Neutrophil (primary cell): ENCODE data around the gene STARD5.

Experiments used
- H3K27ac ChIP-seq: fragments of 200-600 bp; sonication (generic); 2 replicates; pipeline ENCODE4 v1.5.1; 2016; ENCODE audit warnings: mild to moderate bottlenecking, moderate library complexity
- H3K27me3 ChIP-seq: fragments of 200-600 bp; sonication (generic); 2 replicates; pipeline ENCODE4 v1.6.0; 2016; ENCODE audit warnings: mild to moderate bottlenecking
- H3K36me3 ChIP-seq: fragments of 200-600 bp; sonication (generic); 2 replicates; pipeline ENCODE4 v1.5.1; 2017
- H3K4me1 ChIP-seq, 2 experiments: fragments of 200-600 bp in 1 of 2; sonication (generic) in 1 of 2; 1 replicate in 1 of 2; 2 replicates in 1 of 2; pipeline versions ENCODE4 v1.5.1 to v1.6.1; 2013 to 2016; ENCODE audit warnings: low read depth in 1 of 2, low read length in 1 of 2, mild to moderate bottlenecking in 1 of 2, moderate library complexity in 1 of 2; ENCODE audit not compliant: control insufficient read depth in 1 of 2, insufficient read depth in 1 of 2
- H3K4me3 ChIP-seq, 2 experiments: fragments of 200-600 bp in 1 of 2; sonication (generic) in 1 of 2; 1 replicate in 1 of 2; 2 replicates in 1 of 2; pipeline ENCODE4 v1.5.1; 2013 to 2016; ENCODE audit warnings: low read depth in 1 of 2, low read length in 1 of 2, mild to moderate bottlenecking in 1 of 2, moderate library complexity in 1 of 2
- H3K9me3 ChIP-seq: fragments of 200-600 bp; sonication (generic); 2 replicates; pipeline ENCODE4 v1.5.1; 2016
- CTCF ChIP-seq: fragments of 200-600 bp; sonication (generic); IDR thresholded peaks from 2 replicates; pipeline ENCODE4 v1.5.1; 2016; ENCODE audit warnings: antibody characterized with exemption

STARD5 gene

GRCh38 chr15:81341351-81341750, 17.4 kb upstream of the STARD5 start:
- peaks cover 10 to 16% of the 10 kb centered on the region in 2 experiments for H3K4me1 ChIP-seq

GRCh38 chr15:81339851-81340250, 15.9 kb upstream of the STARD5 start:
- TF ChIP-seq CTCF: no peak

More at GRCh38 chr15:81341351-81341750, 17.4 kb upstream of the STARD5 start:
- Histone ChIP-seq H3K9me3 (no peaks in the 10 kb centered on the region), H3K27ac (no peak overlapping the region), H3K27me3 (no peaks in the 10 kb centered on the region), H3K4me3 (no peak overlapping the region), H3K36me3 (peaks cover 11% of the 10 kb centered on the region)
- no peak for TF ChIP-seq CTCF

GRCh38 chr15:81339321-81339720, 15.4 kb upstream of the STARD5 start:
- no peak overlapping the region for H3K4me3 ChIP-seq
- no peaks in the 10 kb centered on the region for H3K9me3 ChIP-seq
- peaks cover 10 to 16% of the 10 kb centered on the region in 2 experiments for H3K4me1 ChIP-seq
- H3K27me3 ChIP-seq: no peaks in the 10 kb centered on the region
- peaks cover 11% of the 10 kb centered on the region for H3K36me3 ChIP-seq
- H3K27ac ChIP-seq: no peak overlapping the region
- TF ChIP-seq CTCF: no peak

More at GRCh38 chr15:81339851-81340250, 15.9 kb upstream of the STARD5 start:
- peaks cover 10 to 16% of the 10 kb centered on the region in 2 experiments for H3K4me1 ChIP-seq
- H3K27me3 ChIP-seq: no peaks in the 10 kb centered on the region
- H3K36me3 ChIP-seq: peaks cover 11% of the 10 kb centered on the region
- H3K4me3 ChIP-seq: no peak overlapping the region
- H3K9me3 ChIP-seq: no peaks in the 10 kb centered on the region
- no peak overlapping the region for H3K27ac ChIP-seq

GRCh38 chr15:81338170-81339007, 14.4 kb upstream of the STARD5 start:
- Histone ChIP-seq H3K36me3 (peaks cover 13% of the 10 kb centered on the region), H3K27ac (peak overlapping the region; percentile 23), H3K27me3 (no peaks in the 10 kb centered on the region), H3K9me3 (no peaks in the 10 kb centered on the region), H3K4me3 (no peak overlapping the region), H3K4me1 (peaks cover 10 to 16% of the 10 kb centered on the region in 2 experiments)
- no peak for TF ChIP-seq CTCF

- Histone ChIP-seq H3K4me1 (peaks cover 10 to 16% of the 10 kb centered on the region in 2 experiments), H3K27me3 (no peaks in the 10 kb centered on the region), H3K27ac (no peak overlapping the region), H3K36me3 (peaks cover 20% of the 10 kb centered on the region), H3K4me3 (no peak overlapping the region), H3K9me3 (no peaks in the 10 kb centered on the region)
- no peak for TF ChIP-seq CTCF
Measured at GRCh38 chr15:81337713-81338157, 13.8 kb upstream of the STARD5 start.
